GM19463 (cell line): ENCODE data around the gene LRP2.

Experiments used
- ATAC-seq: cut with Tn5 transposase; IDR thresholded peaks from one replicate; pipeline ENCODE4 v1.9.1; 2021; ENCODE audit warnings: mild to moderate bottlenecking, moderate library complexity; ENCODE audit not compliant: unreplicated experiment

The LRP2 gene

DNA sequence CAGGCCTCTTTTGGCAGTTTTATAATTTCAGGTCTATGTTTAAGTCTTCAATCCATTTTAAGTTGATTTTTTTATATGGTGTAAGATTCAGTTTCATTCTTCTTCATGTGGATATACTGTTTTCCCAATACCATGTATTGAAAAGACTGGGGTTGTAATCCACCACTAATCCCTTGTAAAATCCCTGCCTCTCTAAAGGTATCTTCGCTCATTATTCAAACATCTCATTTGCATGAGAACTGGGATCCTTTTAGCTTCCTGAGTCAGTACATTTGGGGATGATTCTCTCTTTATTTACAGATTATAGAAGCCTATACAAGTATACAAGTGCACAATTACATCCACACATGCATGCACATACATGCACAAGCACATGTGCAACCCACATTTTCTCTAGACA is 267.7 kb downstream of the LRP2 start:
- no peak for ATAC-seq

DNA sequence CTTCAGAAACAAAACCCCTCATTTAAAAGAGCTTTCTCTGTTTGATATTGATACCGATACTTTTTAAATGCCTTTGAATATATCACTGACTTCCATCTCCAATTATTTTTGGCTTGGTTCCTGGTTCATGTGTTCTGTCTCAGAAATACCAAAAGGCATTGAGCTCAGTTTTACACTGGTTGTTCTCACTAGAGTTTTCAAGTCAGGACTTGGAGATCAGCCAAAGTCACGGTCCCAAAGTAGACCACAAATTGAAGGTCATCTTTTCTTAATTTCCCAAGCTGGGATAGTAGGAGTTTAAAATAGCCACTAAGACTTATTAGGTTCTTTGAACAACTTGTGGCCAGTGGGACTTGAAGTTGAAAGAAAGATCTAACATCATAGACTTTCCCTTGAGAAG is 268.8 kb downstream of the LRP2 start:
- no peak for ATAC-seq

DNA sequence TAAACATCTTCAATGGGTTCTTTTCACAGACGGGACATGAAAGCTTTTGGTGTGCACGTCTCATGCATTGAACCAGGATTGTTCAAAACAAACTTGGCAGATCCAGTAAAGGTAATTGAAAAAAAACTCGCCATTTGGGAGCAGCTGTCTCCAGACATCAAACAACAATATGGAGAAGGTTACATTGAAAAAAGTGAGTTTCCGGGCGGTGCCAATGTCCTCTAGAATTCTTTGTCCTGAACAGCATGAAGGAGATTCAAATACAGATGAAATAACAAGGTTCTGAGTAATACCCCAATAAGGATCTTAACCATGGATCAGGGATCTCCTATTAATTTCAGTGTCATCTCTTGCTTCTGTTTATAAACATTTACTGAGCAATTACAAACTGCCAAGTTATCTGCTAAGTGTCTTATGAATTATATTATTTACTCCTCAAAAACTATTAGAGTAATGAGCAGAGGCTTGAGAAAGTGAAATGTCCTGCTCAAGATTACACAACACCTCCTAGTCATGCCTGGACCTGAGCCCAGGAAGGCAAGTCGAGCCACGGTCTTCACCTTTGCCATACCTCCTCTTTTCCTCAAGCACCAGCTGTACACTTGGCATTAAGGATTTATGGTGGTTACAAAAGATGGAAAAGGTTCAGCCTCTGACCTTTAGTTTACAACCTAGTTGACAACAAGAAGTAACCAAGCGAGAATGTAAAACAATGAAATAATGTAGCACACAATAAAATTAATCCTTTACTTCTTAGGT is 270.4 kb downstream of the LRP2 start:
- no peak for ATAC-seq

DNA sequence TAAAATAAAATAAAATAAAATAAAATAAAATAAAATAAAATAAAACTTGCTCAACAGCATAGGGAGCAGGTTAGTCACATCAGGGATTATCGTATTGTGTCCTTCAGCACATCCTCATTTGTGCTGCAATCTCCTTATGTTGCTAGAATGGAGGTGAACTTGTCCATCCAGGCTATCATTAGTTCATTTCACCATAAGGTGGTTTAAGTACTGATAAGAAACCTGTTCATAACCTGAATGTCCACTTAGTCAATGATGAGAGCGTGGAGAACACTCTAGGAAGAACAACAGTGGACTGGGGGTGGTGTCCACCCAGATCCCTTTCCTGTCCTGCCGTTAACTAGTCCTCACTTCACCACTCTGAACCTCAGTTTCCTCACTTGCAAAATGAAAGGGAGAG is 271.1 kb downstream of the LRP2 start:
- no peak for ATAC-seq

DNA sequence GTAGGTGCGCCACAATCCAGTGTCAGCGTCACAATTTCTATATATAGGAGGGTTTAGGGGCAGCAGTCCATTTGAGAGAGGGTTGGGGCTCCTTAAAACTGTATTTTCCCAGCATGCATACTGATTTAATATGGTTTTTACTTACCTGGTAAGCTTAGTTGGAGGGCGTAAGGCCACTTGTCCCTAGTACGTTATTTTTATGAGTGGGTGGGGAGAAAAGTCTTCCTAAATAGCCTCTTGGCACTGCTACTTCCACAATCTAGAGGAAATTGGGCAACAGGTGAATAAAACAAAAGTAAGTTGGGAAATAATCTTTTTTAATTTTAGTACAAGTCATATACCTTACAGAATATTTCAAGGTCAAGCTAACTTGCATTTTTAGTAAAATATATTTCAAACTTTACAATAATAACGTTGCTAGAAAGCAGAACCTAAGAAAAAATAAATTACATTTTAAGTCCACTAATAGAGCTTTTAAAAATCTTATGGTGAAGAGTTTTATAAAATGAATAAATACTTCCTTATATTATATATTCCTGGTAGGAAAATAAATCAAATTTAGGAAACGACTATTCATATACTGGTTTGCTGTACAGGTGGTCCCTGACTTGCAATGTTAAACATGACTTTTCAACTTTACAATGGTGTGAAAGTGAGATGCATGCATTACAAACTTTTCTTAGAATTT is 272.1 kb downstream of the LRP2 start:
- no peak for ATAC-seq

DNA sequence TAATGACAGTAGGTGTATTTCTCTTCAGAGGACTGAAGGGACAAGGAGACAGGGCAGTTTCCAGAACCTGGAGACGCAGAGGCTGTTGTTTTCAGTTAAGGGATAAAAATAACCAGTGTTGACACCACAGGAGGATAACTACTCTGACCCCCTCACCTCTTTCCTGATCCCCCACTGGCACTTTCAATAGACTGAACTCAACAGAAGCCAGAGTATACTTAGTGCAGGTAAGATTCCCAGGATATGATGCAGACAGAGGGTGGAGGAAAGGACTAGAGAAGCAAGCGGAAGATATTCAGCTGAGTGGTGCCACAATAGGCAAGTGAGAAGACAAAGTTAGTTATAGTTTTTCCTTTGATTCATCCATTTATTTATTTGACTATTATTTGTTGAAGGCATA is 273.2 kb downstream of the LRP2 start:
- no peak for ATAC-seq

DNA sequence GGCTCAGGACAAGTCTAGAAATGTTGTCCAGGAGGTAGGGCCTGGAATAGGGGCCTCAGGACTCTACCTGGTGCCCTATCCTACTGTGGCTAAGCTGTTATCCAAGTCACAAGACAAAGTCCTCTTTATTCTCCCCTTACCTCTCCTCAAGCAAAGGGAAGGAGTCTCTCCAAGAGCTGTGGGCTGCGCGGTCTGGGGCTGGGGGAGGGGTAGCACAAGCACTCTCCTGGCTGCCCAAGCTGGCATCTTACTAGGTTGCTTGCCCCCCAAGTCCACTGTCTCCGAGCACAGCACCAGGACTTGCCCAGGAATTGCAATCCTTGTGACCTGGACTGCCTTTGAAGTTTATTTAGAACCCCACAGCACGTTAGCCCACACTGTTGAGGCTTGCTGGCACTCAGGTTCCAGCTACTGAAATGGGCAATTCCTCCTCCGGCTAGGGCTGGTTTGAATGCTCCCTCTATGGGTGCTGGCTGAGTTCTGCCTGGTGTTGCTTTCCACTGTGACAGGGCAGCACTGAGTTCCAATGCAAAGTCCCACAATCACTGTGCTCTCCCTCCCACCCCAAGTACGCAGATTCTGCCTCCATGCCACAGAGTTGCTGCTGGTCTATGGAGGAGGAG is 274.5 kb downstream of the LRP2 start:
- ATAC-seq, result no peak

DNA sequence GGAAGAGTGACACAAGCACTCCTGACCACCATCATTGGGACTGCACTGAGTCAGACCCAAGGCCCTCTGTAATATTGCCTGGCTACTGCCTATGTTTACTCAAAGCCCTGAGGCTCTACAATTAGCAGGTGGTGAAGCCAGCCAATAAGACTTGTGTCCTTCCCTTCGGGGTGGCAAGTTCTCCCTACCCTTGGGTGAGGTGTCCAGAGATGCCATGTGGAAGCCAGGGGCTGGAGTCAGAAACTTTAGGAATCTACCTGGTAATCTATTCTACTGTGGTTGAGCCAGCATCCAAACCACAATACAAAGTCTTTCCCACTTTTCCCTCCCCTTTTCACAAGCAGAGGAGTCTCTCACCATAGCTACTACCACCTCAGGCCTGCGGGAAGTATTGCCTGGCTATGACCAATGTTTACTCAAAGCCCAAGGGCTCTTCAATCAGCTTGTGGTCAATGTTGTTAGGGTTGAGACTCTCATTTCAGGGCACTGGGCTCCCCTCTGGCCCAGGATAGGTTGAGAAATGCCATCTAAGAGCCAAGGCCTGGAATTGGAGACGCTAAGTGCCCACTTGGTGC is 275.4 kb downstream of the LRP2 start:
- no peak for ATAC-seq

DNA sequence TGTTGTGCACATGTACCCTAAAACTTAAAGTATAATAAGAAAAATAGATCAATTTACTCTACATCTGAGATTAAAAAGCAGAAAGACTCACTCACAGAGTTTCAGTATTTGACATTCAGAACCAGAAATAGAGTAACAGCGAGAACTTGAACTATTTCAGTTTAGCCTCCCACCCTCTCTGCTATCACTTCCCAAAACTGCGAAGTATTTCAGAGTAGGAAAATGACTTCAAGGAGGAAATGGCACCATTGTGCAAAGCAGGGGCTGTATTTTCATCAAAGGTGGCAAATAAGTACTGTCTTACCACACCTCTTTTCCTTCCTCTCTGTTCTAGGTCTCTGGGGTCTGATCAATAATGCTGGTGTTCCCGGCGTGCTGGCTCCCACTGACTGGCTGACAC is 279.3 kb downstream of the LRP2 start:
- no peak for ATAC-seq

DNA sequence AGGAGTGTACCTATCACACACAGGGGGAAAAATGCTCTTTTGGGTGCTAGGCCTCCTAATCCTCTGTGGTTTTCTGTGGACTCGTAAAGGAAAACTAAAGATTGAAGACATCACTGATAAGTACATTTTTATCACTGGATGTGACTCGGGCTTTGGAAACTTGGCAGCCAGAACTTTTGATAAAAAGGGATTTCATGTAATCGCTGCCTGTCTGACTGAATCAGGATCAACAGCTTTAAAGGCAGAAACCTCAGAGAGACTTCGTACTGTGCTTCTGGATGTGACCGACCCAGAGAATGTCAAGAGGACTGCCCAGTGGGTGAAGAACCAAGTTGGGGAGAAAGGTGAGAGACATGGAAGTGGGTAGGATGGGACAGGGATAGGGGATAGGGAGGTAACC is 280.8 kb downstream of the LRP2 start:
- ATAC-seq, result no peak

DNA sequence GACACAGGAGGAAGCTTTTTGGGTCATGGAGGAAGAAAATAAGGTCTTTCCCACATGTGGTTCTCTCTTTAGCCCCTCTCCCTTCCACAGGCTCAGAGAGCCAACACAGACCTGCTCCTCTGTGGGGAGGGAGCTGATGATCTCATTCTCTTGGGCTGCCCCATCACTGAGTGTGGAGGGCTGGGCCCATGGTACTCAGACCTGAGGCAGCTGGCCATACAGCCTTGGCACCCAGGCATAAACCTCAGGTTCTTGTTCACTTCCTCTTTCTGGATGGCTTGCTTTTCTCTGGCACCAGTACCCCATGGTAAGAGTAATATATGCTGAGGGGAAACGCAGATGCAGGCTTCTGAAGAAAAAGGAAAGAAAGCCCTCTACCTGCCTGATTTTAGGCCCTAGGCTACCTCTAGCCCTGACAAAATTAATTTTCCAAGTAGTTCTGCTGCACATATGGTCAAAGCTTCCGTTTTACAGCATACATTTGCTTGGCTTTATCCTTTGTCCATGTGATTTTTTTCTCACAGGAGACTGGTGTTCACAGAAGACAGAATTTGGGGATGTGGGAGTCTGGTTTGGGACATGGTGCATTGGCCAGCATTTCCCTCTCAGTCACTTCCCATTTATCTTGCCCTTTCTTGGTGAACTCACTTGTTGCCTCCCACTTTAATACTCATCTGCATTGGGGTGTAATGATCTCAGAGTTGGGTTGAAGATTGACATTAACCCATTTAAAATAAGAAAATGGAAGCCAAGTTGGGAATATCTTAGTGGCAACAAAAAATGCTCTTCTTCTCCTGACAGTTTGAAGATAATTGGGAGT is 281.9 kb downstream of the LRP2 start:
- ATAC-seq, result peak; percentile 93

DNA sequence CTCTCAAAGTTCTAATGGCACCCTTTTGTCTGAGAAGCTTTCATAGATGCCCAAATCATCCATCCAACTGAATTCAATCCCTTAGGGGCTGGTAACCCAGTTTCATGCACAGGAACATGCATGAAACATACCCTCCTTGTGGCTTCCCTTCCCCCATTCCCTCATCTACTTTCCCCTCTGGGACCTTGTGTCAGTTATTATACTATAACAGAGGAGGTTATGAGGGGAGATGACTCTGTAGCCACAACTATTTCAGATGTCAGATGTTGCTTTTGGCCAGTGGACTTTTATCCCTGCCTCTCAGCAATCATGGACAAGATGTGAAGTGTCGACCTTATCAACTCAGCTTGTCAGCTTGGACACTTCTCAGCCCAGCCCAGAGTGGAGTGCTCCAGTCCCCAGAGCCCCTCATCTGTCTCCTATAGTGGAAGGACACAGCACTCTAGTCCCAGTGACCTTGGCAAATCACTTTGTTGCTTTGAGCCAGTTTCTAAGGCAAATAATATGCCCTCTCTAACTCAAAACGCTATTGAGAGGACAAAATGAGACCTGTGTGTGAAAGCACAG is 284.6 kb downstream of the LRP2 start:
- ATAC-seq, result no peak
